GM23248 (cell line): Measurements from ENCODE around the gene JAM2. TPM values are rescaled to one million over a fixed set of nuclear protein-coding genes. Genes with fewer than 3 reads are reported as not detected.

Source experiments
- DNase-seq: peaks from one replicate; pipeline ENCODE4 v3.0.0-alpha.2; 2015
- H2AFZ ChIP-seq: fragments of 200-600 bp; sonication (generic); 2 replicates; pipeline ENCODE4 v1.6.1; 2016; ENCODE audit warnings: antibody characterized with exemption
- H3F3A ChIP-seq: fragments of 200-600 bp; sonication (generic); 2 replicates; pipeline ENCODE4 v1.6.1; 2016; ENCODE audit warnings: mild to moderate bottlenecking, antibody characterized with exemption, mixed run types; ENCODE audit not compliant: insufficient read depth
- H3K27ac ChIP-seq: fragments of 200-600 bp; sonication (generic); 2 replicates; pipeline ENCODE4 v1.5.1; 2016; ENCODE audit warnings: mild to moderate bottlenecking
- H3K27me3 ChIP-seq: fragments of 200-600 bp; sonication (generic); replicated peaks from 2 replicates; pipeline ENCODE4 v1.6.1; 2016; ENCODE audit warnings: mild to moderate bottlenecking; ENCODE audit not compliant: insufficient read depth
- H3K36me3 ChIP-seq: fragments of 200-600 bp; sonication (generic); 2 replicates; pipeline ENCODE4 v1.6.1; 2016; ENCODE audit warnings: low read depth, mild to moderate bottlenecking
- H3K4me1 ChIP-seq: fragments of 200-600 bp; sonication (generic); 2 replicates; pipeline ENCODE4 v1.6.1; 2016; ENCODE audit warnings: mild to moderate bottlenecking; ENCODE audit not compliant: insufficient read depth
- H3K4me2 ChIP-seq: fragments of 200-600 bp; sonication (generic); one replicate; pipeline ENCODE4 v1.6.1; 2016; ENCODE audit warnings: mild to moderate bottlenecking; ENCODE audit not compliant: unreplicated experiment
- H3K4me3 ChIP-seq: fragments of 200-600 bp; sonication (generic); 2 replicates; pipeline ENCODE4 v1.5.1; 2016; ENCODE audit warnings: mild to moderate bottlenecking
- H3K79me2 ChIP-seq: fragments of 200-600 bp; sonication (generic); 2 replicates; pipeline ENCODE4 v1.6.1; 2016; ENCODE audit warnings: mild to moderate bottlenecking; ENCODE audit not compliant: insufficient read depth
- H3K9ac ChIP-seq: fragments of 200-600 bp; sonication (generic); 2 replicates; pipeline ENCODE4 v1.6.1; 2016; ENCODE audit warnings: mild to moderate bottlenecking
- H3K9me2 ChIP-seq: fragments of 200-600 bp; sonication (generic); 2 replicates; pipeline ENCODE4 v1.6.1; 2016; ENCODE audit warnings: mixed run types, mild to moderate bottlenecking, moderate library complexity; ENCODE audit not compliant: insufficient read depth
- H3K9me3 ChIP-seq: fragments of 200-600 bp; sonication (generic); one replicate; pipeline ENCODE4 v1.6.1; 2017; ENCODE audit warnings: low read depth
- H4K20me1 ChIP-seq: fragments of 200-600 bp; sonication (generic); 2 replicates; pipeline ENCODE4 v1.6.0; 2016; ENCODE audit not compliant: insufficient read depth
- EZH2 ChIP-seq: fragments of 200-600 bp; sonication (generic); IDR thresholded peaks from 2 replicates; pipeline ENCODE4 v1.6.1; 2018; ENCODE audit warnings: antibody characterized with exemption, mild to moderate bottlenecking; ENCODE audit not compliant: insufficient read depth, poor library complexity, severe bottlenecking
- EZH2phosphoT487 ChIP-seq: fragments of 200-600 bp; sonication (generic); IDR thresholded peaks from 2 replicates; pipeline ENCODE4 v1.6.1; 2018; ENCODE audit warnings: antibody characterized with exemption, moderate library complexity, mild to moderate bottlenecking, low read depth; ENCODE audit not compliant: insufficient read depth
- WGBS, 2 experiments: methylation state at CpG; one replicate each; pipeline ENCODE4 v1.1.6; 2015 to 2017; ENCODE audit warnings: low lambda C conversion rate in 2 of 2, low coverage in 1 of 2; ENCODE audit errors: missing lambda C conversion rate in 2 of 2; 5-methylcytosine and 5-hydroxymethylcytosine counted together
- in situ Hi-C: fragments of 300-500 bp; cut with MboI; formaldehyde crosslinking; loops from 2 replicates; pipeline ENCODE4 v1.15.0; 2020
- polyA plus RNA-seq: library from polyadenylated mRNA; unstranded; fragments of >200 nt; fragmentation: Nextera tagmentation; extraction: Ambion mirVana; gene quantifications from 2 replicates; pipeline ENCODE4 v1.2.1, GENCODE V29; 2016
- total RNA-seq: library from RNA; depleted of rRNA; stranded (reverse); fragments of >200 nt; shearing (Covaris generic); gene quantifications from 2 replicates; pipeline ENCODE4 v1.2.3, GENCODE V29; 2014; rRNA removed

JAM2 gene
- total and polyA plus RNA-seq, 2 experiments from 2014 or later = 1.9 TPM

DNA sequence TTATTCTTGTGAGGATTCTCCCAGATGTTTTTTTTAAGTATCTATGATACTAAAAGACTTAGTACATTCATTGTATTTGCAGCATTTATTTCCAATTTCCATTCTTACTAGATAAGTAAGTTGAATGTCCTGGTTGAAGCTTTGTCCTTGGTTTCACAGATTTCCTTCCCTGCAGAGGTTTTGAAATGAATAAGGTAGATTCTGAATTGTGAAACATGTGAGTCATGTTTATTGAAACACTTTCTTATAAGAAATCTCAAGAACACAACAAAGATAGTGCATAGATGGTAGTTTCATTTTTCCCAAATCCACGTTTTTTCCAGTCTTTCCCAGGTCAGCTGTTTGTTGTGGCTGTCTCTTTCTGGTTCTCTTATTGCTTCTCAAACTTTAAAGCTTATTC lies 120.5 kb downstream of the JAM2 start:
- no peak overlapping the region for H2AFZ ChIP-seq
- H3K4me2 ChIP-seq = no peak overlapping the region
- no peaks in the 10 kb centered on the region for H3F3A ChIP-seq
- TF ChIP-seq EZH2 (no peak), EZH2phosphoT487 (no peak)
- no peaks in the 10 kb centered on the region for H3K79me2 ChIP-seq
- peaks cover 9% of the 10 kb centered on the region; the same call in 1 of the 2 replicates for H3K36me3 ChIP-seq
- no peaks in the 10 kb centered on the region for H3K9me3 ChIP-seq
- no peak overlapping the region for H3K9ac ChIP-seq
- H3K27me3 ChIP-seq = no peaks in the 10 kb centered on the region
- in situ Hi-C loops = no loop called here
- no peaks in the 10 kb centered on the region for H3K9me2 ChIP-seq
- 86 to 100% methylated on average over 1 of the region's 1 CpG for WGBS, 2 experiments
- no peaks in the 10 kb centered on the region for H4K20me1 ChIP-seq
- no peaks in the 10 kb centered on the region for H3K4me1 ChIP-seq
- no peak overlapping the region for H3K4me3 ChIP-seq
- DNase-seq = peak; percentile 17
- no peak overlapping the region for H3K27ac ChIP-seq

DNA sequence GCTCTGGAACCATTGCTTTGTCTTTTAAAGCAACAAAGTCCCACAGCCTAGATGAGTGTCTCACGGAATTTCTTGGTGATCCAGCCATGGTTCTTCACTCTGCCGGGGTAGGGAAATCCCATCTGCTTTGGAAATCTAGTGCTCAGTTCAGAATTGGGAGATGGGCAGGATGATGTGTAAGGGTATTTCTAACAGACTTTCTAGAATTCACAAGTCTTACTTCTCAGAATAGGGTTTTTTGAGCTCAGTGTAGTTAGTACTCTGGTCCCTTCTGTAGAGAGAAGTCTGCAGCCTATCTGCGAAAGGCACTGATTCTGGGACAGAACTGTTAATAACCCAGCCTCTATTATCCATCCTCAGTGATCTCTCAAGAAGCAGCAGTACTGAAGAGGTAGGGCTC lies 121.0 kb downstream of the JAM2 start:
- no peak for DNase-seq
- H3K4me3 ChIP-seq = no peak overlapping the region
- H2AFZ ChIP-seq = no peak overlapping the region
- no peaks in the 10 kb centered on the region for H4K20me1 ChIP-seq
- H3K27me3 ChIP-seq = no peaks in the 10 kb centered on the region
- no peaks in the 10 kb centered on the region for H3K79me2 ChIP-seq
- H3K4me2 ChIP-seq = no peak overlapping the region
- TF ChIP-seq EZH2phosphoT487 (no peak), EZH2 (no peak)
- peaks cover 12% of the 10 kb centered on the region for H3K36me3 ChIP-seq
- no peak overlapping the region for H3K9ac ChIP-seq
- H3K9me3 ChIP-seq = no peaks in the 10 kb centered on the region
- WGBS, 2 experiments = 97 to 100% methylated on average over 3 of the region's 3 CpGs
- H3K9me2 ChIP-seq = no peaks in the 10 kb centered on the region
- no peaks in the 10 kb centered on the region for H3K4me1 ChIP-seq
- in situ Hi-C loops = no loop called here
- no peaks in the 10 kb centered on the region for H3F3A ChIP-seq
- no peak overlapping the region for H3K27ac ChIP-seq

DNA sequence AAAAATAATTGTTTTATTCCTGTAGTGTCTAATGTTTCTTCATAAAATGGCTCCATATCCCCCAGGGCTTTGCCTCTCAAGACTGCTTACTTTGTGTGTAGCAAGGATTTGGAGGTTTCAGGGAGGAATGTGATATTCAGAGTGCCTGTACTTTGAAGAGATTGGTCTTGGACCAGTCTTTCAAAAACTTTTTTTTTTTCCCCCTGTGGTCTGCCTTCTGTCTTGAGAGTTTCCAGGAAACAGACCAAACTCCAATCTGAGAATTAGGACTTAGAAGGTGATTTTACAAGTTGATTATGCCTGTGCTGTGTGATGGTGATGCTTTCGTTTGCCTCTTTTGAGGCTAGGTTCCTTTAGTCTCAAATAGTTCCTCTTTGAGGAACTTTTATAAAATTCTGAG lies 121.6 kb downstream of the JAM2 start:
- Histone ChIP-seq H2AFZ (no peak overlapping the region), H4K20me1 (no peaks in the 10 kb centered on the region), H3K4me3 (no peak overlapping the region), H3K27me3 (no peaks in the 10 kb centered on the region), H3K79me2 (no peaks in the 10 kb centered on the region), H3K27ac (no peak overlapping the region), H3F3A (no peaks in the 10 kb centered on the region), H3K36me3 (peaks cover 18% of the 10 kb centered on the region), H3K9ac (no peak overlapping the region), H3K4me1 (no peaks in the 10 kb centered on the region), H3K9me3 (no peaks in the 10 kb centered on the region), H3K4me2 (no peak overlapping the region), H3K9me2 (no peaks in the 10 kb centered on the region)
- DNase-seq = no peak
- in situ Hi-C loops = no loop called here
- 83 to 87% methylated on average over 1 of the region's 1 CpG for WGBS, 2 experiments
- no peak for TF ChIP-seq EZH2phosphoT487
- no peak for TF ChIP-seq EZH2

GRCh38 chr21:25764065-25764464 lies 125.0 kb downstream of the JAM2 start:
- Histone ChIP-seq H4K20me1 (no peaks in the 10 kb centered on the region), H3K4me2 (no peak overlapping the region), H3K79me2 (no peaks in the 10 kb centered on the region), H3K9me2 (no peaks in the 10 kb centered on the region), H3K9ac (no peak overlapping the region), H3K36me3 (peaks cover 10% of the 10 kb centered on the region; the same call in 1 of the 2 replicates), H3K27me3 (no peaks in the 10 kb centered on the region), H2AFZ (no peak overlapping the region), H3F3A (no peaks in the 10 kb centered on the region), H3K9me3 (no peaks in the 10 kb centered on the region), H3K4me1 (no peaks in the 10 kb centered on the region), H3K4me3 (no peak overlapping the region), H3K27ac (no peak overlapping the region)
- in situ Hi-C loops = no loop called here
- TF ChIP-seq EZH2 = no peak
- TF ChIP-seq EZH2phosphoT487 = no peak
- DNase-seq = no peak
- 97 to 98% methylated on average over 3 of the region's 3 CpGs for WGBS, 2 experiments

Other genes starting within 250 kb of the JAM2 start
- gene MRPL39, start 31.8 kb upstream of the JAM2 start, total RNA-seq = 24.4 and 26.1 TPM in 2 replicates
- 50.5 and 50.7 TPM in 2 replicates for gene MRPL39, start 31.8 kb upstream of the JAM2 start, polyA plus RNA-seq
- gene ATP5PF, start 95.6 kb downstream of the JAM2 start, total RNA-seq = 59.3 and 86.0 TPM in 2 replicates
- 358 and 376 TPM in 2 replicates for gene ATP5PF, start 95.6 kb downstream of the JAM2 start, polyA plus RNA-seq
- 23.4 and 24.4 TPM in 2 replicates for gene GABPA, start 95.7 kb downstream of the JAM2 start, total RNA-seq
- gene GABPA, start 95.7 kb downstream of the JAM2 start, polyA plus RNA-seq = 14.8 and 17.6 TPM in 2 replicates